A549 (cell line): ENCODE data around the gene KLB. TPM values are rescaled to one million over a fixed set of nuclear protein-coding genes. Genes with fewer than 3 reads are reported as not detected.

Experiments used
- ATAC-seq, 2 experiments: fragments of 200-7000 bp in 1 of 2; fragments of >200 bp in 1 of 2; cut with Nextera tagmentation in 1 of 2; cut with Tn5 transposase in 1 of 2; 3 replicates each; pipeline versions ENCODE4 v1.8.0 to v1.9.1; 2018 to 2020; ENCODE audit warnings: mild to moderate bottlenecking in 1 of 2, moderate library complexity in 1 of 2
- CTCF ChIA-PET: fragments of 300-600 bp; sonication (Branson Sonifier 250); formaldehyde crosslinking; extraction: SDS; loops from one replicate; lab custom pipeline; 2021; ENCODE audit warnings: antibody characterized with exemption, inconsistent platforms; lab: Yijun Ruan, JAX
- POLR2A ChIA-PET: fragments of 350-600 bp; formaldehyde crosslinking; extraction: SDS; loops from one replicate; lab custom pipeline; 2021; ENCODE audit warnings: antibody characterized with exemption, inconsistent platforms; lab: Yijun Ruan, JAX
- DNase-seq, 2 experiments: peaks; one replicate each; pipeline versions ENCODE4 v3.0.0 to v3.0.0-alpha.2; 2011 to 2016; ENCODE audit warnings: low read depth in 1 of 2, low spot score in 1 of 2
- FAIRE-seq: peaks from 2 replicates; lab custom pipeline; 2011; peaks lifted over from hg19 to GRCh38; lab: Jason Lieb, UNC
- H3K27ac ChIP-seq, 2 experiments: fragments of >200 bp; sonication (Bioruptor Twin); formaldehyde crosslinking; 3 replicates each; pipeline ENCODE4 v1.5.1; 2016 to 2017
- H3K4me1 ChIP-seq: fragments of >200 bp; sonication (Bioruptor Twin); formaldehyde crosslinking; 3 replicates; pipeline ENCODE4 v1.6.1; 2016
- H3K4me2 ChIP-seq: fragments of >200 bp; sonication (Bioruptor Twin); formaldehyde crosslinking; 3 replicates; pipeline ENCODE4 v1.6.1; 2016
- H3K4me3 ChIP-seq: fragments of >200 bp; sonication (Bioruptor Twin); formaldehyde crosslinking; 3 replicates; pipeline ENCODE4 v1.5.1; 2016
- H3K9me3 ChIP-seq: fragments of >200 bp; sonication (Bioruptor Twin); formaldehyde crosslinking; 3 replicates; pipeline ENCODE4 v1.6.1; 2016
- BHLHE40 ChIP-seq: IDR thresholded peaks from 2 replicates; pipeline ENCODE4 v1.6.1; 2012; ENCODE audit warnings: low read depth, low read length, inconsistent platforms
- CBX2 ChIP-seq: fragments of 200-600 bp; sonication (generic); IDR thresholded peaks from 2 replicates; pipeline ENCODE4 v1.6.1; 2016; ENCODE audit warnings: low read depth, mild to moderate bottlenecking, borderline replicate concordance
- CBX8 ChIP-seq: fragments of 200-600 bp; sonication (generic); IDR thresholded peaks from 2 replicates; pipeline ENCODE4 v1.6.1; 2016
- CHD2 ChIP-seq: fragments of 150-350 bp; IDR thresholded peaks from 2 replicates; pipeline ENCODE4 v1.6.1; 2014; ENCODE audit warnings: low read length; ENCODE audit not compliant: partially characterized antibody
- CHD4 ChIP-seq: fragments of 200-600 bp; sonication (generic); IDR thresholded peaks from 2 replicates; pipeline ENCODE4 v1.6.1; 2016; ENCODE audit warnings: antibody characterized with exemption, mild to moderate bottlenecking, borderline replicate concordance
- EHF ChIP-seq: fragments of 250-450 bp; sonication (Bioruptor Pico); IDR thresholded peaks from 2 replicates; pipeline ENCODE4 v1.5.0; 2020; ENCODE audit warnings: mild to moderate bottlenecking
- EP300 ChIP-seq, 2 experiments: fragments of >200 bp; sonication (Bioruptor Twin); formaldehyde crosslinking; IDR thresholded peaks; 2 replicates in 1 of 2; 3 replicates in 1 of 2; pipeline ENCODE4 v1.6.1; 2016 to 2017
- FOSB ChIP-seq: fragments of 250-450 bp; sonication (Bioruptor Pico); IDR thresholded peaks from 2 replicates; pipeline ENCODE4 v1.5.0; 2020; ENCODE audit warnings: mild to moderate bottlenecking, moderate library complexity
- FOXS1 ChIP-seq: fragments of 250-450 bp; sonication (Bioruptor Pico); IDR thresholded peaks from 2 replicates; pipeline ENCODE4 v1.5.0; 2020; ENCODE audit warnings: mild to moderate bottlenecking, moderate library complexity
- GATA3 ChIP-seq: IDR thresholded peaks from 2 replicates; pipeline ENCODE4 v1.6.1; 2012; ENCODE audit warnings: borderline replicate concordance
- HDAC2 ChIP-seq: fragments of 200-600 bp; sonication (generic); IDR thresholded peaks from 2 replicates; pipeline ENCODE4 v1.6.1; 2016
- HOXB13 ChIP-seq: fragments of 250-450 bp; sonication (Bioruptor Pico); IDR thresholded peaks from 2 replicates; pipeline ENCODE4 v1.5.0; 2020; ENCODE audit warnings: low read depth, mild to moderate bottlenecking, moderate library complexity
- JUNB ChIP-seq: fragments of >200 bp; sonication (Bioruptor Twin); formaldehyde crosslinking; IDR thresholded peaks from 2 replicates; pipeline ENCODE4 v1.6.1; 2016
- KDM1A ChIP-seq: fragments of 200-600 bp; sonication (generic); IDR thresholded peaks from 2 replicates; pipeline ENCODE4 v1.6.1; 2016; ENCODE audit warnings: low read depth, mild to moderate bottlenecking
- KDM5A ChIP-seq: fragments of 200-600 bp; sonication (generic); IDR thresholded peaks from 2 replicates; pipeline ENCODE4 v1.6.1; 2016; ENCODE audit warnings: antibody characterized with exemption, mild to moderate bottlenecking
- MYC ChIP-seq: IDR thresholded peaks from 2 replicates; pipeline ENCODE4 v1.6.1; 2012; ENCODE audit warnings: mild to moderate bottlenecking, inconsistent platforms, low read length, improper control_type of control experiment, borderline replicate concordance
- NFE2L2 ChIP-seq: fragments of 150-350 bp; conservative IDR thresholded peaks from 2 replicates; pipeline ENCODE4 v1.6.1; 2014; ENCODE audit warnings: low read length
- PHF8 ChIP-seq: fragments of 200-600 bp; sonication (generic); IDR thresholded peaks from 2 replicates; pipeline ENCODE4 v1.6.1; 2016; ENCODE audit warnings: low read depth, mild to moderate bottlenecking, antibody characterized with exemption, moderate library complexity, borderline replicate concordance
- POLR2A ChIP-seq: IDR thresholded peaks from 2 replicates; pipeline ENCODE4 v1.6.1; 2012; ENCODE audit warnings: mild to moderate bottlenecking, low read length
- POLR2AphosphoS2 ChIP-seq: conservative IDR thresholded peaks from 2 replicates; pipeline ENCODE4 v1.6.1; 2012; ENCODE audit warnings: low read length, improper control_type of control experiment, inconsistent platforms
- RCOR1 ChIP-seq: fragments of 150-350 bp; IDR thresholded peaks from 2 replicates; pipeline ENCODE4 v1.6.1; 2014; ENCODE audit warnings: antibody characterized with exemption, low read length, low read depth
- RNF2 ChIP-seq: fragments of 200-600 bp; sonication (generic); IDR thresholded peaks from 2 replicates; pipeline ENCODE4 v1.6.1; 2016; ENCODE audit warnings: low read depth, mild to moderate bottlenecking, antibody characterized with exemption, moderate library complexity, borderline replicate concordance
- SMC3 ChIP-seq: fragments of >200 bp; sonication (Bioruptor Twin); formaldehyde crosslinking; IDR thresholded peaks from 3 replicates; pipeline ENCODE4 v1.6.1; 2018; ENCODE audit warnings: inconsistent platforms
- TFCP2L1 ChIP-seq: fragments of 250-450 bp; sonication (Bioruptor Pico); IDR thresholded peaks from 2 replicates; pipeline ENCODE4 v1.5.0; 2021; ENCODE audit warnings: mild to moderate bottlenecking
- ZFP36 ChIP-seq: fragments of 450-650 bp; IDR thresholded peaks from 2 replicates; pipeline ENCODE4 v1.6.1; 2014; ENCODE audit warnings: borderline replicate concordance; ENCODE audit not compliant: partially characterized antibody
- ZNF302 ChIP-seq: fragments of 250-450 bp; sonication (Bioruptor Pico); IDR thresholded peaks from 2 replicates; pipeline ENCODE4 v1.9.0; 2021; ENCODE audit warnings: inconsistent platforms, mild to moderate bottlenecking, moderate library complexity
- WGBS: methylation state at CpG from one replicate; pipeline ENCODE4 v1.1.6; 2017; ENCODE audit errors: missing lambda C conversion rate; 5-methylcytosine and 5-hydroxymethylcytosine counted together
- polyA plus RNA-seq, 4 experiments: library from polyadenylated mRNA; depleted of rRNA in 3 of 4; stranded (reverse); fragments of >200 nt; fragmentation: RNase III in 1 of 4; extraction: RNeasy Plus Mini Kit Qiagen cat#74134 plus additional on column Dnase treatment in 1 of 4; gene quantifications; 2 replicates in 3 of 4; 3 replicates in 1 of 4; pipeline ENCODE4 v1.2.3, GENCODE V29; 2011 to 2017
- TF ChIP-seq, protein P1 (sequence below): fragments of >200 bp; sonication (Bioruptor Twin); formaldehyde crosslinking; IDR thresholded peaks from 3 replicates; pipeline ENCODE4 v1.6.1; 2016
- TF ChIP-seq, protein P2 (sequence below): fragments of 150-350 bp; IDR thresholded peaks from 2 replicates; pipeline ENCODE4 v1.6.1; 2014; ENCODE audit warnings: low read depth, mild to moderate bottlenecking, low read length

KLB gene
- polyA plus RNA-seq, 2 of the 4 experiments (the other 2 are of a cell fraction), result 0.57 to 0.87 TPM

- H3K4me2 ChIP-seq, result no peak overlapping the region
- POLR2A ChIA-PET, result interaction anchor here (0.7 kb wide), 1 partner anchor 8 kb away, joined by 4 read pairs; the partner anchor contains the start of gene LIAS
- no peak overlapping the region for H3K27ac ChIP-seq
- no peak for FAIRE-seq
- CTCF ChIA-PET, result interaction anchor here (1.0 kb wide), 1 partner anchor 524 kb away, joined by 3 read pairs; no protein-coding TSS in a partner anchor
- no peak for ATAC-seq
- TF ChIP-seq CBX8, result no peak
- TF ChIP-seq FOSB (CRISPR knock-in tag), result no peak; the same call in 1 of the 2 replicates
- no peak for TF ChIP-seq KDM1A
- TF ChIP-seq ZNF302 (CRISPR knock-in tag), result no peak
- TF ChIP-seq HOXB13 (CRISPR knock-in tag), result no peak
- TF ChIP-seq POLR2AphosphoS2, result no peak
- TF ChIP-seq FOXS1 (CRISPR knock-in tag), result no peak
- no peak for TF ChIP-seq EP300 (IDR thresholded peaks at IDR 0.05)
- no peak for TF ChIP-seq RNF2
- TF ChIP-seq NFE2L2, result no peak
- TF ChIP-seq ZFP36, result no peak
- TF ChIP-seq PHF8, result no peak
- no peak for TF ChIP-seq GATA3
- no peak for TF ChIP-seq JUNB
- TF ChIP-seq CHD4, result no peak
- no peak for DNase-seq
- no peaks in the 10 kb centered on the region for H3K9me3 ChIP-seq
- no peak overlapping the region for H3K4me3 ChIP-seq
- over 99% methylated on average over 6 of the region's 6 CpGs for WGBS
- H3K4me1 ChIP-seq, result peaks cover 36% of the 10 kb centered on the region
These were observed 44.8 kb downstream of the KLB start for GRCh38 chr4:39451423-39452023.

DNA sequence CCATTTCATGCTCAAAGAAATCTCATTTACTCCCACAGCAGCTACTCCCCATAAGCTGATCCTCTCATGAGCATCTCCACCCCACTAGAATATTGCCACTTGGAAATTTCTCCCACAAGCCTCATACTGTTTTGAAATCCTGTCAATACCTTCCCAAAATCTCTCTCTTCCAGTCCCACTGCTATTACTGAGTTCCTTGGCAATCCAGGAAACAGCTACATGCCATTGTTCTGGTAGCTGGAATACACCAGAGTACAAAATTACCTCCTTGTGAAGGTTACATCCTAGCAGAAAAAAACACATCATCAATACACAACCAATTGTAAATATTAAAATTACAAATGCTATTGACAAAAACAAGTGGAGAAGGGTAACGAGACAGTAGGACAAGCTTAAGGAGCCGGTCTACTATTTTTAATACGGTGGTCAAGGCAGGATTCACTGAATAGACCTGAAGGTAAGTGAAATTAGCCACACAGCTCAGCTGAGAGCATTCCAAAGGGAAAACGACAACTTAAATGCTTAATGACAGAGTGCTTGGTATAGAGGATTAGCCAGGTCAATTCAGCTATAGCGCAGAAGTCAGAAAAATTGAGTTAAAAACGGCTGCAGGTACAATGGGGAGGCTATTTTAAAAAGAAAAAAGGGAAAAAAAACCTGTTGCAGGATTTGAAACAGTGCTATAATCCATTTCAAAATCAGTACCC lies 45.6 kb downstream of the KLB start:
- Histone ChIP-seq H3K4me3 (no peak overlapping the region), H3K9me3 (no peaks in the 10 kb centered on the region), H3K4me1 (peaks cover 43% of the 10 kb centered on the region), H3K4me2 (no peak overlapping the region), H3K27ac (no peak overlapping the region)
- no peak for ATAC-seq
- TF ChIP-seq POLR2A (no peak), BHLHE40 (no peak), KDM5A (no peak), TFCP2L1 (CRISPR knock-in tag) (peak; percentile 8; the same call in 1 of the 2 replicates)
- TF ChIP-seq, protein P1, sequence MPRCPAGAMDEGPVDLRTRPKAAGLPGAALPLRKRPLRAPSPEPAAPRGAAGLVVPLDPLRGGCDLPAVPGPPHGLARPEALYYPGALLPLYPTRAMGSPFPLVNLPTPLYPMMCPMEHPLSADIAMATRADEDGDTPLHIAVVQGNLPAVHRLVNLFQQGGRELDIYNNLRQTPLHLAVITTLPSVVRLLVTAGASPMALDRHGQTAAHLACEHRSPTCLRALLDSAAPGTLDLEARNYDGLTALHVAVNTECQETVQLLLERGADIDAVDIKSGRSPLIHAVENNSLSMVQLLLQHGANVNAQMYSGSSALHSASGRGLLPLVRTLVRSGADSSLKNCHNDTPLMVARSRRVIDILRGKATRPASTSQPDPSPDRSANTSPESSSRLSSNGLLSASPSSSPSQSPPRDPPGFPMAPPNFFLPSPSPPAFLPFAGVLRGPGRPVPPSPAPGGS, result 0 out of 3 replicates have a peak, but pooled peaks have one; percentile 20
- ChIA-PET POLR2A (interaction anchor here (0.6 kb wide), 1 partner anchor 22 kb away, joined by 5 read pairs; no protein-coding TSS in a partner anchor), CTCF (interaction anchor here (1.0 kb wide), 1 partner anchor 523 kb away, joined by 3 read pairs; no protein-coding TSS in a partner anchor)
- 85% methylated on average over 6 of the region's 6 CpGs for WGBS
- DNase-seq, result no peak
- no peak for FAIRE-seq

DNA sequence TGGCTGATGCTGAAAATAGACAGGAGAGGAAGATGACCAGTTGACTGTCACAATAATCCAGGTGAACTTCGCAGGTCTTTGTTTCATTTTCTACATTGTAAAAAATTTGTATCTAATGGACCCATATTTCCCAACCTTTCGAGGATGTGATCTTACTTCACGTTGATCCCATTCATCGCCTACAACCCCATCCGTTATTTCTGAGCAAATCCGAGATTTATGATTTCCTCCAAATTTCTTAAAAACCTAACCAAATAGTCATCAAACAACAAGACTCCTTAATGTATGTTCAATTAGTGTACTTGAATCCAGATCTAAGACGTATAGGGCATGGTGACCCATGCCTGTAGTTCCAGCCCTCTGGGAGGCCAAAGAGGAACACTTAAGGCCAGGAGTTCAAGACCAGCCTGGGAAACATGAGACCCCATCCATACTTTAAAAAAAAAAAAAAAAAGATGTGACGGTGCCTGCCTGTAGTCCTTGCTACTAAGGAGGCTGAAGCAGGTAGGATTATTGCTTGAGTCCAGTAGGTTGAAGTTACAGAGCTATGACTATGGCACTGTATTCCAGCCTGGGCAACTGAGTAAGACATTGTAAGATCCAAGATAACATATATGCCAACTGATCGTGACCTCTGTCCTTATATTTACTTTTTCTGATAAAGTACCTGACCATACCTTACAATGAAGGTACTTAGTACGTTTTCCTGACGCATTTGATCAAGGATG lies 46.3 kb downstream of the KLB start:
- Histone ChIP-seq H3K4me2 (no peak overlapping the region), H3K4me1 (peaks cover 43% of the 10 kb centered on the region), H3K27ac (no peak overlapping the region), H3K9me3 (no peaks in the 10 kb centered on the region), H3K4me3 (no peak overlapping the region)
- no peak for ATAC-seq
- no peak for FAIRE-seq
- WGBS, result 91% methylated on average over 11 of the region's 11 CpGs
- POLR2A ChIA-PET, result interaction anchor here (0.6 kb wide), 1 partner anchor 23 kb away, joined by 5 read pairs; no protein-coding TSS in a partner anchor
- CTCF ChIA-PET, result interaction anchor here (0.6 to 1.0 kb wide), 2 partner anchors 523 to 697 kb away, joined by 3 read pairs; no protein-coding TSS in a partner anchor
- TF ChIP-seq MYC (no peak), BHLHE40 (no peak), CBX2 (no peak), HDAC2 (no peak), CHD2 (no peak), SMC3 (no peak), KDM5A (no peak), EHF (CRISPR knock-in tag) (no peak), RCOR1 (no peak)
- TF ChIP-seq, protein P2, sequence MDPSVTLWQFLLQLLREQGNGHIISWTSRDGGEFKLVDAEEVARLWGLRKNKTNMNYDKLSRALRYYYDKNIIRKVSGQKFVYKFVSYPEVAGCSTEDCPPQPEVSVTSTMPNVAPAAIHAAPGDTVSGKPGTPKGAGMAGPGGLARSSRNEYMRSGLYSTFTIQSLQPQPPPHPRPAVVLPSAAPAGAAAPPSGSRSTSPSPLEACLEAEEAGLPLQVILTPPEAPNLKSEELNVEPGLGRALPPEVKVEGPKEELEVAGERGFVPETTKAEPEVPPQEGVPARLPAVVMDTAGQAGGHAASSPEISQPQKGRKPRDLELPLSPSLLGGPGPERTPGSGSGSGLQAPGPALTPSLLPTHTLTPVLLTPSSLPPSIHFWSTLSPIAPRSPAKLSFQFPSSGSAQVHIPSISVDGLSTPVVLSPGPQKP, result no peak
- TF ChIP-seq, protein P1, result no peak
- DNase-seq, result no peak
